WTC11 (cell line): ENCODE data around the gene NFYB. TPM values are rescaled to one million over a fixed set of nuclear protein-coding genes. Genes with fewer than 3 reads are reported as not detected.

ENCODE experiments used
- ATAC-seq: fragments of 200-7000 bp; cut with Tn5 transposase; 2 replicates; pipeline ENCODE4 v1.10.0; 2021; ENCODE audit warnings: mild to moderate bottlenecking, moderate library complexity
- CTCF ChIA-PET: fragments of 300-600 bp; sonication (Branson Sonifier 250); formaldehyde crosslinking; loops from one replicate; lab custom pipeline; 2021; ENCODE audit warnings: antibody characterized with exemption; lab: Charles Lee
- POLR2A ChIA-PET: fragments of 350-600 bp; sonication (Branson Sonifier 250); formaldehyde crosslinking; loops from one replicate; lab custom pipeline; 2021; ENCODE audit warnings: antibody characterized with exemption; lab: Charles Lee
- DNase-seq: peaks from one replicate; pipeline ENCODE4 v3.0.0; 2021; ENCODE audit warnings: low spot score
- H3K27ac Mint-ChIP-seq: 2 replicates; pipeline ENCODE4 v1.8.0; 2021; ENCODE audit warnings: mixed read lengths
- H3K27me3 Mint-ChIP-seq: 2 replicates; pipeline ENCODE4 v1.8.0; 2021; ENCODE audit warnings: low read depth, mild to moderate bottlenecking, moderate library complexity, mixed read lengths
- H3K36me3 Mint-ChIP-seq: 2 replicates; pipeline ENCODE4 v1.8.0; 2021; ENCODE audit warnings: mixed read lengths
- H3K4me1 Mint-ChIP-seq: 2 replicates; pipeline ENCODE4 v1.8.0; 2022; ENCODE audit warnings: mixed read lengths
- H3K4me3 Mint-ChIP-seq: 2 replicates; pipeline ENCODE4 v1.8.0; 2021; ENCODE audit warnings: mild to moderate bottlenecking, moderate library complexity, mixed read lengths
- H3K9me3 Mint-ChIP-seq: 2 replicates; pipeline ENCODE4 v1.8.0; 2021; ENCODE audit warnings: mixed read lengths
- ARID4B ChIP-seq: sonication (generic); formaldehyde crosslinking; IDR thresholded peaks from 2 replicates; pipeline ENCODE4 v1.8.0; 2023; ENCODE audit warnings: missing genetic modification reagents, mild to moderate bottlenecking, borderline replicate concordance
- ATF3 ChIP-seq: sonication (generic); formaldehyde crosslinking; conservative IDR thresholded peaks from 2 replicates; pipeline ENCODE4 v1.8.1; 2022; ENCODE audit warnings: mild to moderate bottlenecking, missing genetic modification reagents
- CREB1 ChIP-seq: sonication (generic); formaldehyde crosslinking; IDR thresholded peaks from 2 replicates; pipeline ENCODE4 v1.8.0; 2023; ENCODE audit warnings: mild to moderate bottlenecking, missing genetic modification reagents
- ETV6 ChIP-seq: sonication (generic); formaldehyde crosslinking; IDR thresholded peaks from 2 replicates; pipeline ENCODE4 v1.8.1; 2022; ENCODE audit warnings: mild to moderate bottlenecking, missing genetic modification reagents
- FOXP1 ChIP-seq: sonication (generic); formaldehyde crosslinking; IDR thresholded peaks from 2 replicates; pipeline ENCODE4 v1.8.0; 2022; ENCODE audit warnings: missing genetic modification reagents, mild to moderate bottlenecking, moderate library complexity, borderline replicate concordance
- GABPB1 ChIP-seq: sonication (generic); formaldehyde crosslinking; IDR thresholded peaks from 2 replicates; pipeline ENCODE4 v1.8.1; 2023; ENCODE audit warnings: mild to moderate bottlenecking, missing genetic modification reagents
- IRF1 ChIP-seq: sonication (generic); formaldehyde crosslinking; IDR thresholded peaks from 2 replicates; pipeline ENCODE4 v1.8.0; 2023; ENCODE audit warnings: missing genetic modification reagents
- MXD4 ChIP-seq: fragments of 250-450 bp; sonication (Bioruptor Pico); IDR thresholded peaks from 2 replicates; pipeline ENCODE4 v1.8.0; 2021; ENCODE audit warnings: mild to moderate bottlenecking, moderate library complexity, borderline replicate concordance
- NFATC4 ChIP-seq: fragments of 250-450 bp; sonication (Bioruptor Pico); IDR thresholded peaks from 2 replicates; pipeline ENCODE4 v1.9.0; 2021; ENCODE audit warnings: mild to moderate bottlenecking
- PRDM15 ChIP-seq: sonication (generic); formaldehyde crosslinking; IDR thresholded peaks from 2 replicates; pipeline ENCODE4 v1.8.0; 2022; ENCODE audit warnings: missing genetic modification reagents
- TEAD1 ChIP-seq: sonication (generic); formaldehyde crosslinking; IDR thresholded peaks from 2 replicates; pipeline ENCODE4 v1.8.0; 2022; ENCODE audit warnings: mild to moderate bottlenecking, missing genetic modification reagents
- ZNF232 ChIP-seq: sonication (generic); formaldehyde crosslinking; IDR thresholded peaks from 2 replicates; pipeline ENCODE4 v1.8.0; 2022; ENCODE audit warnings: mild to moderate bottlenecking, missing genetic modification reagents
- ZNF281 ChIP-seq: sonication (generic); formaldehyde crosslinking; IDR thresholded peaks from 2 replicates; pipeline ENCODE4 v1.8.0; 2023; ENCODE audit warnings: mild to moderate bottlenecking, missing genetic modification reagents
- ZNF396 ChIP-seq: fragments of 250-450 bp; sonication (Bioruptor Pico); IDR thresholded peaks from 2 replicates; pipeline ENCODE4 v1.8.0; 2021; ENCODE audit warnings: mild to moderate bottlenecking, moderate library complexity, borderline replicate concordance
- total RNA-seq: library from RNA; stranded (reverse); gene quantifications from 3 replicates; pipeline ENCODE4 v1.2.3, GENCODE V29; 2021

Gene NFYB
- total RNA-seq, 1 experiment from 2014 or later = 33.0 TPM

- H3K27me3 Mint-ChIP-seq = peaks cover 2% of the 10 kb centered on the region; the same call in 1 of the 2 replicates
- H3K4me1 Mint-ChIP-seq = no peaks in the 10 kb centered on the region
- no peak for ATAC-seq
- H3K4me3 Mint-ChIP-seq = no peak overlapping the region
- H3K27ac Mint-ChIP-seq = no peak overlapping the region
- ChIA-PET POLR2A (no interaction called here), CTCF (interaction anchor here (0.6 kb wide), 1 partner anchor 102 kb away, joined by 3 read pairs; no protein-coding TSS in a partner anchor)
- no peaks in the 10 kb centered on the region for H3K36me3 Mint-ChIP-seq
- TF ChIP-seq GABPB1 (no peak), ZNF396 (CRISPR knock-in tag) (no peak), FOXP1 (CRISPR knock-in tag) (no peak), ZNF232 (CRISPR knock-in tag) (no peak), MXD4 (CRISPR knock-in tag) (no peak), TEAD1 (CRISPR knock-in tag) (no peak), ATF3 (CRISPR knock-in tag) (no peak), PRDM15 (CRISPR knock-in tag) (no peak), NFATC4 (CRISPR knock-in tag) (no peak), ZNF281 (CRISPR knock-in tag) (no peak)
- no peaks in the 10 kb centered on the region for H3K9me3 Mint-ChIP-seq
- DNase-seq = no peak
These were observed 12.4 kb upstream of the NFYB start for GRCh38 chr12:104150416-104150815.

- DNase-seq = no peak
- TF ChIP-seq ETV6 (CRISPR knock-in tag) (no peak), CREB1 (no peak), IRF1 (no peak), ARID4B (CRISPR knock-in tag) (no peak)
- TF ChIP-seq, all 79 proteins: peak for 0
- H3K27ac Mint-ChIP-seq = no peak overlapping the region
- ChIA-PET CTCF (no interaction called here), POLR2A (no interaction called here)
- no peaks in the 10 kb centered on the region; the same call in none of the 2 replicates for H3K27me3 Mint-ChIP-seq
- H3K4me1 Mint-ChIP-seq = no peaks in the 10 kb centered on the region
- no peaks in the 10 kb centered on the region for H3K9me3 Mint-ChIP-seq
- H3K4me3 Mint-ChIP-seq = no peak overlapping the region
- ATAC-seq = no peak
- H3K36me3 Mint-ChIP-seq = no peaks in the 10 kb centered on the region
These were observed 9.3 kb upstream of the NFYB start for GRCh38 chr12:104147346-104147745.
